CD8-positive, alpha-beta memory T cell (primary cell): ENCODE results near the gene PAN2. TPM values are rescaled to one million over a fixed set of nuclear protein-coding genes. Genes with fewer than 3 reads are reported as not detected.
A peak's percentile ranks its signal among the peaks of the same experiment; 100 is the strongest.

ENCODE experiments used
- CTCF ChIA-PET: fragments of 350-600 bp; sonication (Branson Sonifier 250); formaldehyde crosslinking; loops from one replicate; lab custom pipeline; 2021; ENCODE audit warnings: antibody characterized with exemption; lab: Charles Lee
- POLR2A ChIA-PET: fragments of 350-600 bp; sonication (Branson Sonifier 250); formaldehyde crosslinking; loops from one replicate; lab custom pipeline; 2021; ENCODE audit warnings: antibody characterized with exemption; lab: Charles Lee
- DNase-seq, 5 donors: peaks; one replicate each; pipeline versions ENCODE4 v3.0.0 to v3.0.0-alpha.2; 2020 to 2022; ENCODE audit warnings: mixed read lengths in 1 of 5
- H3K27ac ChIP-seq: one replicate; pipeline ENCODE4 v1.7.0; 2013; ENCODE audit warnings: low read depth, mild to moderate bottlenecking, low read length, moderate library complexity
- H3K27me3 ChIP-seq: 2 replicates; pipeline ENCODE4 v1.7.0; 2013; ENCODE audit warnings: low read length, mild to moderate bottlenecking; ENCODE audit not compliant: insufficient read depth, poor library complexity, severe bottlenecking
- H3K36me3 ChIP-seq: 2 replicates; pipeline ENCODE4 v1.7.0; 2013; ENCODE audit warnings: mild to moderate bottlenecking, low read length, moderate library complexity; ENCODE audit not compliant: insufficient read depth
- H3K4me1 ChIP-seq: 2 replicates; pipeline ENCODE4 v1.7.0; 2013; ENCODE audit warnings: mild to moderate bottlenecking, low read length, moderate library complexity; ENCODE audit not compliant: insufficient read depth
- H3K4me3 ChIP-seq: 2 replicates; pipeline ENCODE4 v1.7.0; 2013; ENCODE audit warnings: mild to moderate bottlenecking, low read length
- H3K9me3 ChIP-seq: 2 replicates; pipeline ENCODE4 v1.7.0; 2013; ENCODE audit warnings: mild to moderate bottlenecking, low read length
- H3K27ac Mint-ChIP-seq, 8 donors: one replicate each; pipeline ENCODE4 v1.8.0; 2020 to 2021; ENCODE audit warnings: mixed read lengths in 8 of 8, mild to moderate bottlenecking in 6 of 8, inconsistent platforms in 3 of 8, moderate library complexity in 3 of 8
- H3K27me3 Mint-ChIP-seq, 2 donors: one replicate each; pipeline ENCODE4 v1.8.0; 2020 to 2021; ENCODE audit warnings: mixed read lengths in 2 of 2, mild to moderate bottlenecking in 1 of 2, moderate library complexity in 1 of 2
- H3K36me3 Mint-ChIP-seq, 3 donors: one replicate each; pipeline ENCODE4 v1.8.0; 2020 to 2021; ENCODE audit warnings: mixed read lengths in 3 of 3, inconsistent platforms in 1 of 3, mild to moderate bottlenecking in 1 of 3
- H3K4me1 Mint-ChIP-seq, 3 donors: one replicate each; pipeline ENCODE4 v1.8.0; 2020 to 2021; ENCODE audit warnings: mixed read lengths in 3 of 3, inconsistent platforms in 1 of 3, mild to moderate bottlenecking in 1 of 3
- H3K4me3 Mint-ChIP-seq, 7 donors: one replicate each; pipeline ENCODE4 v1.8.0; 2020 to 2021; ENCODE audit warnings: mixed read lengths in 7 of 7, mild to moderate bottlenecking in 6 of 7, moderate library complexity in 4 of 7, inconsistent platforms in 2 of 7
- H3K9me3 Mint-ChIP-seq, 5 donors: one replicate each; pipeline ENCODE4 v1.8.0; 2020 to 2022; ENCODE audit warnings: mixed read lengths in 5 of 5, mild to moderate bottlenecking in 3 of 5, moderate library complexity in 2 of 5, inconsistent platforms in 1 of 5
- polyA plus RNA-seq: library from polyadenylated mRNA; unstranded; fragments of 300-500 nt; fragmentation: Illumina TruSeq; gene quantifications from one replicate; pipeline ENCODE4 v1.2.3, GENCODE V29; 2021
- total RNA-seq, 2 experiments: library from RNA; stranded (reverse); gene quantifications; one replicate each; pipeline ENCODE4 v1.2.3, GENCODE V29; 2021

The PAN2 gene
- total and polyA plus RNA-seq, 3 experiments from 2014 or later = 5.4 to 40.4 (median 36.6) TPM

DNA sequence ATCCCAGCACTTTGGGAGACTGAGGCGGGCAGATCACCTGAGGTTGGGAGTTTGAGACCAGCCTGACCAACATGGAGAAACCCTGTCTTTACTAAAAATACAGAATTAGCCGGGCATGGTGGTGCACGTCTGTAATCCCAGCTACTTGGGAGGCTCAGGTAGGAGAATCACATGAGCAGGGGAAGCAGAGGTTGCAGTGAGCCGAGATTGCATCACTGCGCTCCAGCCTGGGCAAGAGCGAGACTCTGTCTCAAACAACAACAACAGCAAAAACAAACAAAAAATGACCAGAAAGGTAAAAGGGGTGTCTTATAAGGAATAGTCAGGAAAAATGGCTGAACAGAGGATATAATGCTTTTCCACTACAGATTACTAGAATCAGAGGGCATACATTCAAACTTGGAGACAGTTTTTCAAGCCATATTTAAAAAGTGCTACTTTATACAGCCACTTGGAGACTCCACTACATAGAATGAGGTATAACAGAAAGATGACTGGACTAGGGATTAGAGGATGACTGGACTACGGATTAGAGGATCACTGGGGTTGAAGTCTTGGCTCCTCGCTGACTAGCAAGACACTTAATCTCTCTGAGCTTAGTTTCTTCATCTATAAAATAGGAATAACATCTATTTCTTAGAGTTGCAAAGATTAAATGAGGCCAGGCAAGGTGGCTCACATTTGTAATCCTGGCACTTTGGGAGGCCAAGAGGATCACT lies 28.8 kb downstream of the PAN2 start:
- Histone ChIP-seq H3K4me1 (peaks cover 20% of the 10 kb centered on the region), H3K27ac (no peak overlapping the region), H3K9me3 (no peaks in the 10 kb centered on the region), H3K36me3 (no peaks in the 10 kb centered on the region), H3K4me3 (no peak overlapping the region), H3K27me3 (no peaks in the 10 kb centered on the region)
- Mint-ChIP-seq H3K36me3 (peaks cover 0 to 34% (median 3%) of the 10 kb centered on the region in 3 donors), H3K9me3 (no peaks in the 10 kb centered on the region), H3K27me3 (no peaks in the 10 kb centered on the region), H3K4me3 (no peak overlapping the region), H3K27ac (peak overlapping the region in 6 of 8 donors; percentile 7 to 69 (median 36)), H3K4me1 (peaks cover 20 to 30% (median 25%) of the 10 kb centered on the region in 3 donors)
- ChIA-PET CTCF (interaction anchor here (1.8 kb wide), 1 partner anchor 116 kb away, joined by 3 read pairs; the partner anchor contains the start of gene SMARCC2), POLR2A (no interaction called here)
- DNase-seq = no peak

DNA sequence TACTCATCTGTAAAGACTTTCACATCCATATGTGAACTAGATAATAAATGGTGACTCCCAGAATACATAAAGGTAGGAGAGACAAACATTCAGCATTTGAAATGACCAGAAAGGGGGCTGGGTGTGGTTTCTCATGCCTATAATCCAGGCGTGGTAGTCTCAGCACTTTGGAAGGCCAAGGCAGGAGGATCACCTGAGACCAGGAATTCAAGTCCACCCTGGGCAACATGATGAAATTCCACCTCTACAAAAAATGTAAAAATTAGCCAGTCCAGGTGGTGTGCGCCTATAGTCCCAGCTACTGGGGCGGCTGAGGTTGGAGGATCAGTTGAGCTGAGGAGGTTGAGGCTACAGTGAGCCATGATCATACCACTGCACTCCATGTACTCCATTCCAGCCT lies 29.5 kb downstream of the PAN2 start:
- POLR2A ChIA-PET = no interaction called here
- H3K4me1 Mint-ChIP-seq = peaks cover 25 to 33% (median 30%) of the 10 kb centered on the region in 3 donors

DNA sequence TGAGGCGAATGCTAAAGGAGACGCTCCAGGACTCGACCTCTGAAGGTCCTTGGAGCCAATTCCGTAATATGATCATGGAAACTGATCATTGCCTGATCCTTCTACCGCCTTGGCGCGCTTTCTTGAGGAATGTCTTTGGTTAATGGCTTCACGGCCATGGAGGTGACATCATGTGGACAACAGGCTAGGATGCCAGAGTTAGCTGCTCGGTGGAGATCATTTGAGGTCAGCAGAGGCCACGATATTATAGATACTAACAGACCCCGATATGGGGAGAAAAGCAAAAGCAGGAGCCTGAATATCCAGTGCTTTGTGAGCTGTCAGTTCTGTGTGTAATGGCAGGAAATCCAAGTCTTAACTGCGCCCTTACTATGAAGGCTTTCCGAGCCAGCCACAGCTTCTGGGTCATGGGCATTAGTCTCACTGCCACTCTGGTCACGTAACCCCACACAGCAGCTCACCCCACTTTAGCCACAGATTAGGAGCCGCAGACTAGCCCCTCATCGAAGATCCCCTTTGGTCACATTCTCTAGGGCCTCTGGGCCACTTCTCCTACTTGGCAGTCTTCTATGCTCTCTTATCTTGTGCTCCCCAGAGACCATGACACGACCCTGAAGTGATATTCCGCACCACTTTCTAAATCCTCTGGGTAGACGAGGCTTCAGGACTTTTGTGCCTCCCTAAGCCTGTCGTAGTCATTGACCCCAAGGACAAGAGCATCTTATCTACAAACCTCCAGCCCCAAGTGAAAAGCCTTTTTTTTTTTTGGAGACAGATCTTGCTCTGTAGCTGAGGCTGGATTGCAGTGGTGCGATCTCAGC lies 32.9 kb downstream of the PAN2 start:
- ChIA-PET POLR2A (interaction anchor here (0.6 to 0.7 kb wide), 3 partner anchors 36 to 110 kb away, joined by 3 read pairs; no protein-coding TSS in a partner anchor), CTCF (interaction anchor here (1.0 to 1.8 kb wide), 5 partner anchors 14 to 111 kb away, joined by 3 to 8 read pairs (median 3); partner anchors contain the start of genes PAN2, RNF41 and SMARCC2)
- Mint-ChIP-seq H3K36me3 (peaks cover 0 to 32% (median 4%) of the 10 kb centered on the region in 3 donors), H3K4me3 (peak overlapping the region; percentile 94 to 98 (median 95)), H3K9me3 (no peaks in the 10 kb centered on the region), H3K27ac (peak overlapping the region; percentile 93 to 99 (median 98)), H3K4me1 (peaks cover 47 to 67% (median 64%) of the 10 kb centered on the region in 3 donors), H3K27me3 (no peaks in the 10 kb centered on the region)
- peaks cover 44% of the 10 kb centered on the region for H3K4me1 ChIP-seq
- peaks cover 7% of the 10 kb centered on the region for H3K36me3 ChIP-seq
- no peaks in the 10 kb centered on the region for H3K9me3 ChIP-seq
- peak overlapping the region; percentile 90 for H3K27ac ChIP-seq
- DNase-seq = peak in 1 of 5 donors; percentile 52
- H3K27me3 ChIP-seq = no peaks in the 10 kb centered on the region
- peak overlapping the region; percentile 85 for H3K4me3 ChIP-seq

More for the DNA sequence above, 29.5 kb downstream of the PAN2 start:
- no peaks in the 10 kb centered on the region for H3K36me3 ChIP-seq
- H3K9me3 ChIP-seq = no peaks in the 10 kb centered on the region
- Mint-ChIP-seq H3K4me3 (no peak overlapping the region), H3K27me3 (no peaks in the 10 kb centered on the region), H3K27ac (no peak overlapping the region), H3K36me3 (peaks cover 0 to 34% (median 0%) of the 10 kb centered on the region in 3 donors), H3K9me3 (no peaks in the 10 kb centered on the region)
- CTCF ChIA-PET = interaction anchor here (1.8 kb wide), 1 partner anchor 115 kb away, joined by 3 read pairs; the partner anchor contains the start of gene SMARCC2
- no peak overlapping the region for H3K4me3 ChIP-seq
- H3K27ac ChIP-seq = no peak overlapping the region
- no peaks in the 10 kb centered on the region for H3K27me3 ChIP-seq
- no peak for DNase-seq
- peaks cover 20% of the 10 kb centered on the region for H3K4me1 ChIP-seq

DNA sequence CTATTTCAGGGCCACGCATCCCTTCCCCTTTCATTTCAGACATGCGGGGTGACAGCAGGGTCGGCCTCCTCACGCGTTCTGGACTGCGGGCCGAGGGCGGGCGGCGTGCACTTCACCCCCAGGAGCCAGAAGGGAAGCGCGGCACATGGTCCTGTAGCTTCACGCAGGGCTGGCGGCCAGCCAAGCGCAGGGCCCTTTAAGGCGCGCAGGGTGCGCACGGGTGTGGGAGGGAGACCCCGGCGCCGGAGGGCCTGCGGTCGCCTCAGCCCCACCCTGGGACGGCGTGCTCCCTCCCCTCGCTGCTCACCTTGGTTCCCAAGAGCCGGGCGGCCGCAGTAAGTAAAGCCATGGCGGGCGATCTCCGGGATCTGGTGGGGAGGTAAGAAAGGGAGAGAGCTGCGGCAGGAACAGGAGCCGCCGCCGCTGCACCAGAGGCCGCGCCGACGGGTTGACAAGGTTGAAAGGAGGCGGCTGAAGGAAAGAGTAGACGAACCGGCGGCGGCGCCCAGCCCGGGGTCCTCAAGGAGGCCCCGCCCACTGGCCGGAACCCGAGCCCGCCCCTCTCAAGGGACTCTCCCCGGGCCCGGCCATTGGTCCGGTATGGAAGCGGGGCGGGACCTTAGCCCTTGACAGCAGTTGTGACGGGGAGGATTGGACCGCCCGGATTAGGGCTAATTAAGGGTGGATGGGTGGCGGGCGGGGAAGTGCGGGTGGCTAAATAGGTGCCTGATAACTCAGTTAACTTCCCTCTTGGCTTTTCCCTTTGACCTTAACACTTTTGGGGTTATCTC lies 33.8 kb downstream of the PAN2 start, which contains the start of gene CS:
Gene CS, minus strand, starts transcription at position 478 of the 791 bp plus-strand sequence. Its CDS starts 129 bp downstream, at position 349.
- ChIA-PET POLR2A (interaction anchor here (0.7 to 2.1 kb wide), 8 partner anchors 10 to 195 kb away, joined by 3 to 6 read pairs (median 4); partner anchors contain the start of genes CNPY2, IL23A, PA2G4 and STAT2), CTCF (interaction anchor here (0.6 to 1.8 kb wide), 8 partner anchors 13 to 182 kb away, joined by 3 to 8 read pairs (median 4); partner anchors contain the start of genes PAN2, RNF41, SMARCC2 and ZC3H10)
- H3K9me3 ChIP-seq = no peaks in the 10 kb centered on the region
- H3K4me1 ChIP-seq = peaks cover 44% of the 10 kb centered on the region
- H3K36me3 Mint-ChIP-seq = peaks cover 0 to 27% (median 4%) of the 10 kb centered on the region in 3 donors
- peak within 1 kb of the TSS; percentile 93 to 99 (median 98) for H3K27ac Mint-ChIP-seq
- H3K4me1 Mint-ChIP-seq = peaks cover 47 to 65% (median 64%) of the 10 kb centered on the region in 3 donors
- no peaks in the 10 kb centered on the region for H3K9me3 Mint-ChIP-seq
- H3K27ac ChIP-seq = peak within 1 kb of the TSS; percentile 90
- H3K36me3 ChIP-seq = peaks cover 7% of the 10 kb centered on the region
- DNase-seq = peak; percentile 99
- peak within 1 kb of the TSS; percentile 94 to 98 (median 95) for H3K4me3 Mint-ChIP-seq
- no peaks in the 10 kb centered on the region for H3K27me3 ChIP-seq
- H3K27me3 Mint-ChIP-seq = no peaks in the 10 kb centered on the region
- peak within 1 kb of the TSS; percentile 85 for H3K4me3 ChIP-seq

DNA sequence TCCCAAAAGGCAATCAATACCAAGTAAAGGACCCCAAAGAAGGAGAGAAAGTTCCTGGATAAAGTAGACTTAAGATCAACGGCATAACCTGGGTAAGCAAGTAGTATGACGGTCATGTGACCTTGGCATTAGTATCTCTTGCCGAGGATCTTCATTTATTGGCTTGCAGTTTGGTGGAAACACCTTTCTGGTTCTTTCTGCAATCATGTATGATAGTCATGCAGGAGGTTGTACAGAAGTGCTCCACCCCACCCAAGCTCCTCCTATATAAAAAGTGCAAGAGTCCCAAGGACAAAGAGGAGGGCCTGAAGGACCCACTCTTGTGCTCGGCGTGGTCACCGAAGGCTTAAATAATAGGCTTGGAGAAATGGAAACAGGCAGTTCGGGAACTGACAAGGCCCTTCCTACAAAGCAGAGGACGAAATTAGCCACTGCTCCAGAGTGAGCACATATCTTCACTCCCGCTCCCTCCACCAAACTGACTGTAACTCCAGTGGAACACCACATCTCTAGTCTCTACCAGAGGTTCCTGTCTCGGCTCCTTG lies 34.4 kb downstream of the PAN2 start:
- peak overlapping the region; percentile 90 for H3K27ac ChIP-seq
- H3K4me1 Mint-ChIP-seq = peaks cover 47 to 67% (median 63%) of the 10 kb centered on the region in 3 donors
- H3K27me3 ChIP-seq = no peaks in the 10 kb centered on the region
- H3K9me3 Mint-ChIP-seq = no peaks in the 10 kb centered on the region
- no peaks in the 10 kb centered on the region for H3K9me3 ChIP-seq
- H3K4me1 ChIP-seq = peaks cover 44% of the 10 kb centered on the region
- H3K4me3 ChIP-seq = peak overlapping the region; percentile 85
- H3K36me3 ChIP-seq = peaks cover 7% of the 10 kb centered on the region
- peak overlapping the region; percentile 93 to 99 (median 98) for H3K27ac Mint-ChIP-seq
- no peaks in the 10 kb centered on the region for H3K27me3 Mint-ChIP-seq
- peaks cover 0 to 27% (median 4%) of the 10 kb centered on the region in 3 donors for H3K36me3 Mint-ChIP-seq
- POLR2A ChIA-PET = interaction anchor here (0.7 to 2.1 kb wide), 8 partner anchors 11 to 195 kb away, joined by 3 to 6 read pairs (median 4); partner anchors contain the start of genes CNPY2, IL23A, PA2G4 and STAT2
- DNase-seq = peak in 4 of 5 donors; percentile 1 to 52 (median 36)
- CTCF ChIA-PET = interaction anchor here (0.6 to 2.1 kb wide), 6 partner anchors 12 to 181 kb away, joined by 3 to 8 read pairs (median 4); partner anchors contain the start of genes SMARCC2, STAT2 and ZC3H10
- H3K4me3 Mint-ChIP-seq = peak overlapping the region; percentile 94 to 98 (median 95)

DNA sequence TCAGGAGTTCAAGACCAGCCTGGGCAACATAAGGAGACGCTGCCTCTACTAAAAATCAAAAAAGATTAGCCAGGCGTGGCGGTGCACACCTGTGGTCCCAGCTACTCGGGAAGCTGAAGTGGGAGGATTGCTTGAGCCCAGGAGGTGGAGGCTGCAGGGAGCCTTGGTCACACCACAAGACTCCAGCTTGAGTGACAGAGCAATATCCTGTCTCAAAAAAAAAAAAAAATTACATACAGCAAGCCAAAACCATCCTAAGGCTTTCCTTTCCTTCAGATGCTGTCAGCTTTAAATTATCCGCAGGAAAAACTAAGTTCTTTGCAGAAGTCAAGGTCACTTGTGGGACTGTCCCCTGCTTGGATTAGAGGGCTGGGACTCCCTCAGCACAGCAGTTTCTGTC lies 35.0 kb downstream of the PAN2 start:
- Histone ChIP-seq H3K4me1 (peaks cover 44% of the 10 kb centered on the region), H3K27me3 (no peaks in the 10 kb centered on the region), H3K27ac (peak overlapping the region; percentile 90), H3K4me3 (peak overlapping the region; percentile 85), H3K9me3 (no peaks in the 10 kb centered on the region), H3K36me3 (peaks cover 7% of the 10 kb centered on the region)
- H3K27me3 Mint-ChIP-seq = no peaks in the 10 kb centered on the region
- POLR2A ChIA-PET = interaction anchor here (1.0 to 2.1 kb wide), 5 partner anchors 12 to 181 kb away, joined by 3 to 6 read pairs (median 5); partner anchors contain the start of genes CNPY2, IL23A, STAT2 and ZC3H10
- no peak for DNase-seq
- peaks cover 49 to 71% (median 67%) of the 10 kb centered on the region in 3 donors for H3K4me1 Mint-ChIP-seq
- H3K4me3 Mint-ChIP-seq = peak overlapping the region; percentile 94 to 98 (median 95)
- no peaks in the 10 kb centered on the region for H3K9me3 Mint-ChIP-seq
- CTCF ChIA-PET = interaction anchor here (0.8 to 2.1 kb wide), 8 partner anchors 11 to 181 kb away, joined by 3 to 6 read pairs (median 4); partner anchors contain the start of genes ANKRD52, STAT2 and ZC3H10
- H3K27ac Mint-ChIP-seq = peak overlapping the region; percentile 93 to 99 (median 98)
- peaks cover 0 to 29% (median 4%) of the 10 kb centered on the region in 3 donors for H3K36me3 Mint-ChIP-seq
